ENCODE results near the gene ACBD4. TPM values are rescaled to one million over a fixed set of nuclear protein-coding genes. Genes with fewer than 3 reads are reported as not detected.

ACBD4 gene
- total RNA-seq, 1 donor from 2014 or later, result 12.5 TPM

DNA sequence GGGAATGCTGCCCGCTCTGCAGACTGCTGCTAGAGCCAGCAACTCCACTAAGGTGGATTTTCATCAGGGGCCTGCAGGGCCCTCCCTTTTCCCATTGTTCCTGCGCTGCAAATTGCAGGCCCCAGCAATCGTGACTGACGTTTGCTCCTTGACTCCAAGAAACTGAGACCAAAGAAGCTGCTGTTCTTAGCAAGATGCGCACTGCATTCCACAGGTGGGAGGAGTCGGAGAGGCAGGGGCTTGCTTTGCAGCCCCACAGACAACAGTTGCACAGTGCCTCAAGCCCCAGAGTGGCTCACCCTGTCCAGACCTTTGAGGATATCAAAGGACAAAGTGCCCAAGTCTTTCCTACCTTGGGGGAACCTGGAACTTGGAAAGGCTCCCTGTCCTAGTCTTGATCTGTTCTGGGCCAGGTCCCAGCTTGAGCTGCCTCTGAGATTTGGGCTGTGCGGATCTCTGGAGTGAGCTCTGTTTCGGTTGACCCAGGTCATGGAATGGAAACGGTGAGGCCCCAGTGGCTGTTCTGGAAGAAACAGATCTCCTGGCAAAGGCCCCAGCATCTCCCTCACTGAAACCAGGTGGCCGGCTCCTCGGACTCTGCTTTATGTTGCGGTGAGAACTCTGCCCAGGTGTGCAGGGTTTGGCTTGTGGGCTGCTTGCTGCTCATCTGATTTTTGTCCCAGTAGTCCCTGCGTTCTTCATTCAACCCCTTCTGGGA lies 28.0 kb upstream of the ACBD4 start:
- no peaks in the 10 kb centered on the region for H3K4me1 Mint-ChIP-seq (ENCODE audit: low read depth)
- no peaks in the 10 kb centered on the region for H3K9me3 Mint-ChIP-seq
- no peak overlapping the region for H3K4me3 Mint-ChIP-seq
- peaks cover 22% of the 10 kb centered on the region for H3K36me3 Mint-ChIP-seq (ENCODE audit: low read depth)
- intact Hi-C loops (cut with micrococcal nuclease), result no loop called here
- H3K27ac Mint-ChIP-seq, result no peak overlapping the region
- no peaks in the 10 kb centered on the region for H3K27me3 Mint-ChIP-seq (ENCODE audit: insufficient read depth)
- no peak for DNase-seq (ENCODE audit: low spot score)

DNA sequence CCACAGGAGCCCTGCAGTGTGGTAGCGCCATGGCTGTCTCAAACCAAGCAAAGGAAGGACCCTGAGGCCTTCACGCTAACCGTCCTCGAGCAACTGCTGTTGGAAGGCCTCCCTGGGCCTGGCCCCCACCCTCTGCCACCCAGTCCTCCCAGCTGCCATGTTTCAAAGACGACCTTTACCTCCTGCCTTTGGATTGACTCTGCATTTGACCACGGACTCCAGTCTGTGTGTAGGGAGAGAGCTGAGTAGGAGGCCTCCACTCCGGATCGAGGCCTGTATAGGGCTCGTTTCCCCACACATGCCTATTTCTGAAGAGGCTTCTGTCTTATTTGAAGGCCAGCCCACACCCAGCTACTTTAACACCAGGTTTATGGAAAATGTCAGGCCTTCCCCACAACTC lies 27.4 kb upstream of the ACBD4 start:
- DNase-seq (ENCODE audit: low spot score), result no peak
- Mint-ChIP-seq H3K27ac (no peak overlapping the region), H3K4me3 (no peak overlapping the region), H3K4me1 (ENCODE audit: low read depth) (no peaks in the 10 kb centered on the region), H3K27me3 (ENCODE audit: insufficient read depth) (no peaks in the 10 kb centered on the region), H3K9me3 (no peaks in the 10 kb centered on the region), H3K36me3 (ENCODE audit: low read depth) (peaks cover 17% of the 10 kb centered on the region)
- intact Hi-C loops (cut with micrococcal nuclease), result no loop called here

DNA sequence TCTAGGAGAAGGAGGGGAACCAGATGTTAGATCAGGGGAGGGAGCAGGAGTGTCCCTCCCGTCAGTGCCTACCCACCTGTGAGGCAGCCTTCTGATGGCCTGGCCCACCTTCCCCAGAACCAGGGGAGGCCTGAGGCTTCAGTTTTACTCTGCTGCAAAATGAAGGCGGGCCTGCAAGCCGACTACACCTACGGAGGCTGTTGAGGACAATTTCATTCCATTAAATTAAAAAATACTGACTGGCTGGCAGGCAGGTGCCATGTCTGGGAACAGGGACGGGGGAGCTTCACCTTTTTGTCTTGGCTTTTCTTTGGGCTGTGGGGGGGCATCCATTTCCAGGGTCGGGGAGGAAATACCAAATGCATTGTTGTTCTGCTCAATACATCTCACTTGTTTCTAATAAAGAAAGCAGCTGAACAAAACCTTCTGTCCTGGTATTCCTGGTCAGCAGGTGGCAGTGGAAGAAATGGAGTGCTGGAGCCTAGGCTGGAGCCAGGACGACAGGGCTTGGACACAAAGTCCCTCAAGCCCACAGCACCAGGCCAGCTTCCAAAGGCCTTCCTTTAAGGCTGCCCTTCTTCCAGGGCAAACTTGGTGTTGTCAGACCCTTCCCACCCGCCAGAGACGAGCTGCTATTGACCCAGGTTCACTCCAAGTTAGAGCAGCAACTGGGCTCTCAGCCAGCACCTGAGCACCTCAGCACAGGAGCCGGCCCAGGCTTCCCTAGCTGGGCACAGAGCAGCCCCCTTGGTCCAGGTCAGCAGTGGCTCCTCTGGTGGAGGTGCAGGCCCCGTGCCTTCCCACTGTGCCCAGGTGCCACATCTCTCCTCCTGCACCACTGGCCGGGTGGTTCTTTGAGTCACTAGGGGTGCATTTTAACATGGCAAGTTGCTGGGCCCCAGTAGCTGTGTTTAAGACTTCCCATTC lies 26.6 kb upstream of the ACBD4 start:
- Mint-ChIP-seq H3K27me3 (ENCODE audit: insufficient read depth) (no peaks in the 10 kb centered on the region), H3K9me3 (no peaks in the 10 kb centered on the region), H3K4me3 (no peak overlapping the region), H3K36me3 (ENCODE audit: low read depth) (peaks cover 11% of the 10 kb centered on the region), H3K4me1 (ENCODE audit: low read depth) (no peaks in the 10 kb centered on the region), H3K27ac (no peak overlapping the region)
- no peak for DNase-seq (ENCODE audit: low spot score)
- intact Hi-C loops (cut with micrococcal nuclease), result no loop called here

DNA sequence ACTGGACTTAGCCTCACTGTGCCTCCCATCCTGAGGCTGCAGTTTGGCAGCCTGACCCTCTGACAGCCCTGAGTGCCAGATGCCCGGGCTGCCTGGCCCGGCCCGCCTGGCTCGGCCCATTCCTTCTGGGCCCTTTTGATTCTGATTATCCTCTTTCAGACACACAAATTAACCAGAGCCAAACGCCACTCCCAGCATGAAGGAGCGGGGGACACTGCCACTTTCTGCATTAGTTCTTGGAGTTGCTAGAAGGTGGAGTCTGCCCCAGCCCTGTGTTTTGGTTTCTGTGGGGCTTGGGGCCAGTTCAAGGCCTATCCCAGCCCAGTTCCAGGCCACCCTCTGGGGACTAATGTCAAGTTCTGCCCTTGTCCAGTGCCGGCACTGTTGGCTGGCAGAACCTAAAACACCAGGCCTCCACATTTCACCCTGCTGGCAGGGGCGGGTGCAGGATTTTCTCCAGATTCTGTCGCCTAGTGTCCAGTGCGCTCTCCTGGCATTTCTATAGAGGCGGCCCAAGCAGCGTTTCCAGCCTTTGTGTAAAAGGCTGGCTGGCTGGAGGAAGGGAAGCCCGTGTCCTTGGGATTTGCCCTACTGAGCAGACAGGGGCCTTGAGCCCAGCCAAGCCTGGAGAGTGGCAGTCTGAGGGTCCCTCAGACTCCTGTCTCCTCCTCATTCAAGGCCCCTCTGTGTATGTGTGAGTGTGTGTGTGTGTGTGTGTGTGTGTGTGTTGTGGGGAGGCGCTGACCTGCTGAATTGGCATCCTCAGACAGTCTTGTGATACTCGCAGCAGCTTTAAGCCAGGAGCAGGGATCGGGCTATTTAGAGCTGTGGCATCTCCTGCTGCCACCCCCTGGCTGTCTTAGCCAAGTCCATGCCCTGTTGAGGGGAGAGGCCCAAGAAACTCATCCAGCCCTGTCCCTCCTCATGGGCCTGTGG lies 24.5 kb upstream of the ACBD4 start:
- Mint-ChIP-seq H3K36me3 (ENCODE audit: low read depth) (peaks cover 4% of the 10 kb centered on the region), H3K4me3 (no peak overlapping the region), H3K4me1 (ENCODE audit: low read depth) (no peaks in the 10 kb centered on the region), H3K9me3 (no peaks in the 10 kb centered on the region), H3K27me3 (ENCODE audit: insufficient read depth) (no peaks in the 10 kb centered on the region), H3K27ac (no peak overlapping the region)
- intact Hi-C loops (cut with micrococcal nuclease), result no loop called here
- no peak for DNase-seq (ENCODE audit: low spot score)

DNA sequence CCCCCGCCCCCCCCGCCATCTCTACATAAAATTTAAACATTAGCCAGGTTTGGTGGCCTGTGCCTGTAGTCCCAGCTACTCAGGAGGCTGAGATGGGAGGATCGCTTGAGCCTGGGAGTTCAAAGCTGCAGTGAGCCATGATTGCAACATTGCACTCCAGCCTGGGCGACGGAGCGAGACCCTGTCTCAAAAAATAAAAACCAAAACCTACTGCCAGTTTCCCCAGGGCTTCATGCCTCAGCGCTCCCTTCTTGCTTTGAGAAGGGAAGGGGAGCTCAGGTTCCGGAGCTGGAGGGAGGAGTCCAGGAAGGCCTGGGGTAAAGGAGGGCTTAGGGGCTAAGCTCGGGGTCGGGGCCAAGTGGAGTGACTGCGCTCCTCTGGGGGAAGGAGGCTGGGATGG lies 23.6 kb upstream of the ACBD4 start:
- no peak overlapping the region for H3K27ac Mint-ChIP-seq
- no peak for DNase-seq (ENCODE audit: low spot score)
- H3K4me1 Mint-ChIP-seq (ENCODE audit: low read depth), result no peaks in the 10 kb centered on the region
- H3K4me3 Mint-ChIP-seq, result no peak overlapping the region
- H3K27me3 Mint-ChIP-seq (ENCODE audit: insufficient read depth), result no peaks in the 10 kb centered on the region
- H3K36me3 Mint-ChIP-seq (ENCODE audit: low read depth), result peaks cover 4% of the 10 kb centered on the region
- intact Hi-C loops (cut with micrococcal nuclease), result no loop called here
- no peaks in the 10 kb centered on the region for H3K9me3 Mint-ChIP-seq

DNA sequence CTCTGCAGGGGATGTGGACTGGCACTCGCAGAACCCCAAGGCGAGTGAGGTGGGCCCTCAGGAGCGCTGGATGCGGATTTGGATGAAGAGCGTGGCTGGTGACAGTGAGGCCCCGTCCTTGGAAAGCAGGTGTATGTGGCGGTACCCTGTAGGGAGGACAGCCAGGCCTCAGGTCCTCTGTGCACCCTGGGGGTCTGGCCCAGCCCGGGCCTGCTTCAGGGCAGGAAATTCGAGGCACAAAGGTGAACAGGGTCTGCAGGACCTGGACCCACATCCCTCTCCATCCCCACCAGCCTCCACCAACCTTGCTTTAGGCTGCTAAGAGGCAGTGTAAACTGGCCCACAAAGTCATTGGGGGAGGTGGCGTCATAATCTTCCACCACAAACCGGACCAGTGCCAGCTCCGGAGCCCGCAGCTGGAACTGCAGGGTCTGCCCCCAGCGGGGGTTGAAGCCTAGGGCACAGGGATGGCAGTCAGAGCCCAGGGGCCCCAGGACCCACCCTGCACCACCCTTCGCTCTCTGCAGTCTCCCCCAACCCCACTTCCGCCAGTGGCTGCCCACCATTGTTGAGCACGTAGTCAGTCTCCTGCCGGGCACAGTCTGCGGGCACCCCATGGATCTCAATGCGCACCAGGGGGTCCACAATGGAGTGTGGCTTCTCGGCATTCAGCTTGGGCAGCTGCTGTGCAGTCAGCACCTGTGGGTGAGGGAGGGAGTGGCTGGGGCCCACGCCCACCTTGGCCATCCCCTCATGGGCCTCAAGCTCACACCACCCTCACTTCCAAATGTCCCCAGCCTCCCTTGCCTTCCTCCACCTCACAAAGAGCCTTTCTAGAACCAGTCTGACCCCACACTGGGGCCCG lies 22.7 kb upstream of the ACBD4 start:
- intact Hi-C loops (cut with micrococcal nuclease), result no loop called here
- no peaks in the 10 kb centered on the region for H3K9me3 Mint-ChIP-seq
- H3K27ac Mint-ChIP-seq, result no peak overlapping the region
- no peak overlapping the region for H3K4me3 Mint-ChIP-seq
- DNase-seq (ENCODE audit: low spot score), result no peak
- H3K36me3 Mint-ChIP-seq (ENCODE audit: low read depth), result peaks cover 4% of the 10 kb centered on the region
- no peaks in the 10 kb centered on the region for H3K27me3 Mint-ChIP-seq (ENCODE audit: insufficient read depth)
- H3K4me1 Mint-ChIP-seq (ENCODE audit: low read depth), result no peaks in the 10 kb centered on the region

DNA sequence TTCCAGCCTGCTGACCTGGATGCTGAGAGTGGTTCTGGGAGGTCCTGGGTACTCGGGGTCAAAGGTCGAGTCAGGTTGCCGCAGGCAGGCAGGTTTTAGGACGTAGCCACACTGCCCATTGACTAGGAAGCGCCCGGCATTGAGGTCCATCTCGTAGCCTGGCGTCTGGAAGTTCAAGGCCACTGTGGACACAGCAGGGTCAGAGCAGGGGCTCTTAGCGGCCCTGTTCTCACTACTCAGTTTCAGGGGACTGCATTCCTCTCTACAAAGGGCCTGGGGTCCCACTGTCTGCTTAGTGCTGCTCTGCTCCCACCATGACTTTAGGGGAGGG lies 22.1 kb upstream of the ACBD4 start:
- intact Hi-C loops (cut with micrococcal nuclease), result no loop called here
- no peaks in the 10 kb centered on the region for H3K9me3 Mint-ChIP-seq
- no peak overlapping the region for H3K4me3 Mint-ChIP-seq
- no peaks in the 10 kb centered on the region for H3K27me3 Mint-ChIP-seq (ENCODE audit: insufficient read depth)
- no peak for DNase-seq (ENCODE audit: low spot score)
- no peaks in the 10 kb centered on the region for H3K4me1 Mint-ChIP-seq (ENCODE audit: low read depth)
- no peak overlapping the region for H3K27ac Mint-ChIP-seq
- H3K36me3 Mint-ChIP-seq (ENCODE audit: low read depth), result no peaks in the 10 kb centered on the region

DNA sequence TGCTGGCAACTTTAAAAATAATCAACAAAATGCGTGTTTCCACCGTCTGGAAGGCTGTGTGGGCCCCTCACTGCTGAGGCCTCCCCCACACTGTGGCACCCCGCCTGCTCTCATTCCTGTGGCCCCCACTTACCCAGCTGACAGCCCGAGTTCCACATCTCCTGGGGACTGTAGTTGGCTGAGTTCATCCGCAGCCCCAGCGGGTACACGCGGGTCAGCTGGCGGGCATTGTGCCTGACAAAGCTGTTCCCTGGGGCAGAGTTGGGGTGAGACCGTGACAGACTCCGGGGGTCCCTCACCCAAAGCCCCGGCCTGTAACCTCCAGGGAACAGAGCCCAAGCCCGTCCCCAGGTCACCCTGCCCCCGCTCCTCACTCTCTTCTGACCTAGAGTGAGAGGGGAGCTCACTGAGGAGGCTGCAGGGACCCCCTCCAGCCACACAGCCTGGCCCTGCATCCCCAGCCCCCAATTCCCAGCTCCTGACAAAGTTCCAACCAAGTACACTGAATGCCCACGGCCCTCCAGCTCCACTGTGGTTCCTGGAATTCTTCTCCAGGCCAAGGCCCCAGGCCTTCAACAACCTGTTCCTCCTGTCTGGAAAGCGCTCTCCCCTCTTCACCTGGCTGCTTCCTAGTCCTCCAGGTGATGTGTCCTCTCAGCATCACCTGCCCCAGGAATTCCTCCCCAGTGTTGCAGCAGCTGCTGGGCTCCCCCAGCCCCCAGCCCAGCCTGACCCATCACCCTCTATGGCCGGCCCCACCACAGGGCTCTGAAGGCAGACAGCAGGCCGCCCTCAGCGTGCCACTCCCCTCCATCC lies 21.2 kb upstream of the ACBD4 start:
- Mint-ChIP-seq H3K4me3 (no peak overlapping the region), H3K27me3 (ENCODE audit: insufficient read depth) (peaks cover 4% of the 10 kb centered on the region), H3K27ac (no peak overlapping the region), H3K9me3 (no peaks in the 10 kb centered on the region), H3K4me1 (ENCODE audit: low read depth) (no peaks in the 10 kb centered on the region), H3K36me3 (ENCODE audit: low read depth) (no peaks in the 10 kb centered on the region)
- intact Hi-C loops (cut with micrococcal nuclease), result no loop called here
- DNase-seq (ENCODE audit: low spot score), result no peak

DNA sequence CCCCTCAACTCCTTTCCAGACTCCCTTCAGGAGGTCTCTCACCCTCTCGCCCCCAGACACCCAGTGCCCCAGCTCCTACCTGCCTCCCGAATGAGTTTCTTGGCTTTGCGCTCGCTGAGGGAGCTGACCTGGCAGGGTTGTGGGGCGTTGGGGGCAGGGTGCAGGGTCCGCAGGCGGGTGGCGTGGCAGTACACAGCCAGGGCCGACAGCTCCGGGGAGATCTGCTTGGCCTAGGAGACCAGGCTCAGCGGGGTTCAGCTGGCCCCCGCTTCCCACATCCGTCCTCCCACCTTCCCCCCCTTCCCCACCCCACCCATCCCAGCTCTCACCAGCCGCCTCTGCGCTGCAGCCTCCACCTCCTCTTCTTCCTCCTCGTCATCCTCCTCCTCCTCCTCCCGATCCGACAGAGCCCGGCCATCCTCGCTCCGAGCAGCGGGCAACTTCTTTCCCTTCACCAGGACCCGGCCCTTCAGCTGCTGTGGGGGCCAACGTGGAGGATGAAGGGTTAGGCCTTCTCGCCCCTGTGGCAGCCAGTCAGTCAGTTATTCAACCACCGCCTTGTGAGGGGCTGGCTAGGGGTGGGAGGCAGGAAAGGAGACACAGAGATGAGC lies 20.4 kb upstream of the ACBD4 start:
- Mint-ChIP-seq H3K4me3 (no peak overlapping the region), H3K4me1 (ENCODE audit: low read depth) (no peaks in the 10 kb centered on the region), H3K9me3 (no peaks in the 10 kb centered on the region), H3K36me3 (ENCODE audit: low read depth) (no peaks in the 10 kb centered on the region), H3K27ac (no peak overlapping the region), H3K27me3 (ENCODE audit: insufficient read depth) (peaks cover 7% of the 10 kb centered on the region)
- no peak for DNase-seq (ENCODE audit: low spot score)
- intact Hi-C loops (cut with micrococcal nuclease), result no loop called here

DNA sequence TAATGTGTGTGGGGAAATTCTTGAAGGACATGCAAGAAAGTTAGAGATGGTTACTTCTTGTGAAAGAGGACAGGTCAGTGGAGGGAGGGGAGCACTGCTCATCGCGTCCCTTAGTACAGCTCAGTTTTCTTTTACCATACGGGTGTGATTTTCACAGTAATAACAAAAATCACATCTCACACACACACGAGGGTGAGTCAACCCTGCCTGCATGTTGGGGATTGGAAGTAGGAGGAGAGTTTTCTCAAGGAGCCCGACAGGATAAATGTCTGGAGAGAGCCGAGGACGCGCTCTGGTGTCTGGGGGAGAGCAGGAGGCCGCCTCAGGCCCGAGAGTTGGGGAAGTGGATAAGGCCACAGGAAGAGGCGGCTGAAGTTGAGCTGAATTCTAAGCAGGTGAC lies 19.6 kb upstream of the ACBD4 start:
- no peak overlapping the region for H3K4me3 Mint-ChIP-seq
- H3K9me3 Mint-ChIP-seq, result no peaks in the 10 kb centered on the region
- no peak for DNase-seq (ENCODE audit: low spot score)
- no peak overlapping the region for H3K27ac Mint-ChIP-seq
- H3K36me3 Mint-ChIP-seq (ENCODE audit: low read depth), result no peaks in the 10 kb centered on the region
- no peaks in the 10 kb centered on the region for H3K4me1 Mint-ChIP-seq (ENCODE audit: low read depth)
- H3K27me3 Mint-ChIP-seq (ENCODE audit: insufficient read depth), result peaks cover 7% of the 10 kb centered on the region
- intact Hi-C loops (cut with micrococcal nuclease), result no loop called here

DNA sequence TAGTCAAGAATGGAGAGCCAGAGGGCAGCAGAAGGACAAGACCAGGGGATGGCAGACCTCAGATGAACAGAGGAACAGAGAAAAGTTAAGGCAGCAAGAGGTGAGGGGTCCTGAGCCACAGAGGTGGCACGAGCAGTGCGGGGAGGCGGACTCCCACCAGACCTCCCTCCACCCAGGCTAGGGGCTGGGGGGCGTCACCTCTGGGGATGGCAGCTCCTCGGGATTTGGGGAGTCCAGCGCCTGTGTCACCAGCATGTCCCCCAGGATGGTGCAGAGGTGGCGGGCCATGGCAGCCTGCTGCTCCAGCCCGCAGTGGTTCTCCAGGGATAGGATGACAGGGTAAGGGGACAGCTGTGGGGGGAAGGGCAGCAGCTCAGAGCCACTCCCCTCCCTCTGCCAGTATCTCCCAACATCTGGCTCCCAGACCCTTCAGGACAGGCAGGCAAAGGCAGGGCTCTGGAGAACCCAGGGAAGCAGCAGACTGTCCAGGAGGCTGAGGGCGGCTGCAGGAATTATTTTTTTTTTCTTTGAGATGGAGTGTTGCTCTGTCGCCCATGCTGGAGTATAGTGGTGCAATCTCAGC lies 19.0 kb upstream of the ACBD4 start:
- no peak for DNase-seq (ENCODE audit: low spot score)
- Mint-ChIP-seq H3K36me3 (ENCODE audit: low read depth) (no peaks in the 10 kb centered on the region), H3K4me3 (no peak overlapping the region), H3K9me3 (no peaks in the 10 kb centered on the region), H3K27me3 (ENCODE audit: insufficient read depth) (peaks cover 10% of the 10 kb centered on the region), H3K27ac (no peak overlapping the region), H3K4me1 (ENCODE audit: low read depth) (no peaks in the 10 kb centered on the region)
- intact Hi-C loops (cut with micrococcal nuclease), result no loop called here

Measured in activated T-helper 1 cell treated with anti-CD3 and anti-CD28 coated beads, Interleukin-12 subunit alpha, Interleukin-12 subunit beta, Interleukin-2, Interleukin-4 antibody, amounts not matched to agents 30 ng/mL and 10 ng/mL and 1 ng/mL, durations not matched to agents 14 hours and 24 hours and 36 hours (primary cell).